Left kidney (tissue), 8 donors: ENCODE data around the gene APOL2. TPM values are rescaled to one million over a fixed set of nuclear protein-coding genes. Genes with fewer than 3 reads are reported as not detected.
"Not testable (repeated sequence)": the region's sequence is repeated elsewhere in the genome, so short reads cannot be mapped to it uniquely, and the experiment has no call there.

ENCODE experiments used
- DNase-seq: peaks from one replicate; pipeline ENCODE4 v3.0.0-alpha.2; 2013
- long read RNA-seq, 8 donors: transcript quantifications; one replicate each; lab custom pipeline, GENCODE V29; 2026
- polyA plus RNA-seq: library from polyadenylated mRNA; unstranded; fragments of 120-200 nt; gene quantifications from one replicate; pipeline ENCODE4 v1.2.1, GENCODE V29; 2013; ENCODE audit not compliant: insufficient read length

The APOL2 gene, protein sequence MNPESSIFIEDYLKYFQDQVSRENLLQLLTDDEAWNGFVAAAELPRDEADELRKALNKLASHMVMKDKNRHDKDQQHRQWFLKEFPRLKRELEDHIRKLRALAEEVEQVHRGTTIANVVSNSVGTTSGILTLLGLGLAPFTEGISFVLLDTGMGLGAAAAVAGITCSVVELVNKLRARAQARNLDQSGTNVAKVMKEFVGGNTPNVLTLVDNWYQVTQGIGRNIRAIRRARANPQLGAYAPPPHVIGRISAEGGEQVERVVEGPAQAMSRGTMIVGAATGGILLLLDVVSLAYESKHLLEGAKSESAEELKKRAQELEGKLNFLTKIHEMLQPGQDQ
- 35.1 TPM for polyA plus RNA-seq
- long read RNA-seq, donor 1, transcript APOL2-202 (5 exons, 2,551 nt): major isoform, 8 of 9 reads
- long read RNA-seq, donor 1, partial matches to known transcripts: 0 of 9 reads
- long read RNA-seq, donor 1, other reads (novel, unspliced or antisense): 0 of 9 reads
- long read RNA-seq, donor 2, partial matches to known transcripts: 0 of 4 reads
- long read RNA-seq, donor 2, other reads (novel, unspliced or antisense): 0 of 4 reads
- long read RNA-seq, donor 3, transcript APOL2-202 (5 exons, 2,551 nt): major isoform, 7 of 13 reads
- long read RNA-seq, donor 3, partial matches to known transcripts: 6 of 13 reads
- long read RNA-seq, donor 3, other reads (novel, unspliced or antisense): 0 of 13 reads
- long read RNA-seq, donor 4: 0 reads
- long read RNA-seq, donor 5, partial matches to known transcripts: 0 of 4 reads
- long read RNA-seq, donor 5, other reads (novel, unspliced or antisense): 0 of 4 reads
- long read RNA-seq, donor 6, partial matches to known transcripts: 0 of 5 reads
- long read RNA-seq, donor 6, other reads (novel, unspliced or antisense): 0 of 5 reads
- long read RNA-seq, donor 7, transcript APOL2-202 (5 exons, 2,551 nt): major isoform, 5 of 6 reads
- long read RNA-seq, donor 7, partial matches to known transcripts: 0 of 6 reads
- long read RNA-seq, donor 7, other reads (novel, unspliced or antisense): 0 of 6 reads
- long read RNA-seq, donor 8: 0 reads

DNA sequence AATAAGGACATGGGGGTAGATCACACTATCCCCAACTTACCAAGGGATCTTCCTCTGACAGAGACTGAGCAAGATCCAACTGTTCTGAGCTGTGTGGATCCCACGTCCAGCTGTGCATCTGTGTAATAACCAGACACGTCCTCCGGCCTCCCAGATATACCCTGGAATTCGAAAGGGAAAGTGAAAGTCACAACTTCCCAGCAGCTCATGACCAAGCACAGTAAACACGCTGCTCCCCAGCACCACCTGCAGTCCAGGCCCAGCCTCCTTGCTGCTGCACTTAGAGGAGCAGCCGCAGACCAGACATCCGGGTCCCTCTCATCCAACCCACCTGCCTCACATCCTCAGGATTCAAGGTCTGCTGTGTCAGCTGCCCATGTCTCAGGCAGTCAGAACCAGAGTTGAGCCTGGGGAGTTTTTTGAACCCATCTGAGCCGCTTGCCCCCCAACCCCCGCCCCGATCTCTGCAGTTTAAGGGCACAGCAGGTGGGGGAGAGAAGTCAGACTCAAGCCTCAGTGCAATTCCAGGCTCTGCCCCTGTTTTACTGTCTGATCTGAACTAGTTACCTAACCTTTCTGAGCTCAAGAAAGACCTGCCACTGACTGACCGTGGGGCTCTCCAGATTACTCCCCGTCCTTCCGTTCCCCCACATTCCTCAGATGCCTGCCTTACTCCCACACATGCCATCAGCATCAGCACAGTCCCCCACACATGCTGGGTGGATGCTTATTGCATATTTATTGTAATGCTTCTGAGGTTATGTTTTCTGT is at the start of gene APOL2:
Gene APOL2 (minus strand): TSS at position 127 of the 771 bp plus-strand sequence. CDS start 6,365 bp downstream, outside the sequence.
- DNase-seq: peak; percentile 89

DNA sequence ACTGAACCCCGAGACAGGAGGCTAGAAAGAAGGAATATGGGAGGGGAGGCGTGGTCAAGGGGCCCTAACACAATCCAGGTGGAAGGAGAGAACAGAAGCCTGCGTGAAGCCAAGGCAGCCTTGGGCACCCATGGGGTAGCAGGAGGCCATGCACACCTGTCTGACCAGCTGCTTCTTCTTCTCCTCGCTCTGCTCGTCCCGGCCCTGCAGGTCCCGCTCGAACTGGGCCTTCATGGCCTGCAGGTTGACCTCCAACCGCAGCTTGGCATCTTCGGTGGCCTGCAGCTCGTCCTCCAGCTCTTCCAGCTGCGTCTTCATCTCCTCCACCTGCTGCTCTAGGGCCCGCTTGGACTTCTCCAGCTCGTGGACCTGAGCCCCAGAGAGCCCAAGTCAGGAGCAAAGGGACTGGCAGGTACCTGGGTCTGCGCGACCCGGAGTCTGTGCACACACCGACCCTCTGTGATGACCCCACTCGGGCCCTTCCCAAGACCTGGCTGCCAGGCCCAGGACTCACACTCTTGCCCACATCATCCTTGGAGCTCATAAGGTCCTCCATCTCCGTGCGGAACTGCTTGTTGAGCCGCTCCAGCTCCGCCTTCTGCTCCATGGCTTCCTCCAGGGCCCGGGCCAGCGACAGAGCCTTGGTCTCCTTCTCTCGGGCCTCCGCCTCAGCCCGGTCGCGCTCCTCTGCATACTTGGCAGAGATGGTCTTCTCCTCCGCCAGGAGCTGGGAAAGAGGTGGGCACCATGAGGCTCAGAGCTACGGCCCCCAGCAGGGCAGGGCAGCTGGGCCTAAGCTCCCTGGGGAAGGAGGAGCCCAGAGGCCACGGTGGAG is 49.5 kb upstream of the APOL2 start:
- DNase-seq: no peak

DNA sequence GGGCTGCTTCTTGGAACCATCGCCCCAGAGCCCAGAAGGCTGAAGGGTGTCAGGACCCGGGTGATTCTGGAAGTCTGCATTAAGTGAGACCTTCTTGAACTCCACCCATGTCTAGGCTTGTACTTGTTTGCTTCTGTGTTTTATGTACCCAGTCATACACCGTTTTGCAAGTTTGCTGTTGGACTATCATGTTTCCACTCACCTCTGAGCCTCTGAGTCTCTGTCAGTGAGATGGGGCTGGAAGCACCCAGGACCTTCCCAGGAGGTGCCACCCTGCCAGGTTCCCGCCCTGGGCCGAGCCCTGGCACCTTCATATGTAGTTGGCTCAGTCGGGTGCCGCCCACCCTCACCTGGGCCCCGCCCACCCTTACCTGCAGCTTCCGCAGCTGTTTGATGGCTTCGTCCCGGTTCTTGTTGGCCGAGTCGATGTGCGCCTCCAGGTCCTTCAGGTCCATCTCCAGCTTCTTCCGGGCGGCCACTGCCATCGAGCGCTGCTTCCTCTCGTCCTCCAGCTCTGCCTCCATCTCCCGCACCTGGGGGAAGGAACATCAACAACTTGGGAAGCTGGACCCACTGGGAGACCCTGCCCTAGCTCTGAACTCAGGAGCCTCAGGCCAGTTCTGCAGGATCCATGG is 48.7 kb upstream of the APOL2 start:
- DNase-seq: no peak

DNA sequence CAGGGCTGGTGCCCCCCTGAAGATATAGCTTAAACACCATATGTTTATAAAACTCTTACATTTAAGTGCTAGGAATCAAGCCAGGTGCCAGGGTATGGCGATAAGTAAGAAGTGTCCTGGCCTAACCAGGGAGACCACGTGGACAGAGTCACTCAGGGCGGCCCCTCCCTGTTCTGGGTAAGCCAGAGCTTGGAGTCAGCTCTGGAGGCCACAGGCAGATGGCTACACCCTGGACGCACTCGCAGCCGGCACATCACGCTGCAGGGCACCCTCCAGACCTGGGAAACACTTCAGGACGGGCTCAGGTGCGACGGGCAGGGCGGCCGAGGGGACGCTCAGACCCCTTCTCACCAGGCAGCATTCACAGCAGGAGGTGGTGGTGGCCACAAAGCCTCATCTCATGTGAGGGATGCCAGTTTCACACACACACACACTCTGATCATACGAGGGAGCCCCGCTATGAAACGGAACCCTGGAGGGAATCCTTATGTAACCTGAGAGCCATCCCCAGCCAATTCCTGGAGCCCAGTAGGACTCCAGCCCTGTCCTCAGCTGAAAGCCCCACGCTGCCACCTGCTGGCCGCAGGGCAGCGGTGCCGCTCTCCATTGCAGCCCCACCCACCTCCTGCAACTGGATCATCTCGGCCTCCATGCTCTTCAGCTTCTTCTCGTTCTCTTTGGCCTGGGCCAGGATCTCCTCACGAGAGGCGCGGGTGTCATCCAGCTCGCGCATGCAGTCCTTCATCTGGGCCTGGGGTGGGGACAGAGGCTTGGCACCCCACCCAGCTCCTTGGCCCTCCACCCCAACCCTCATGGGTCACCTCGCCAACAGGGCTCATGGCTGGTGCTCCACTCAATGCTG is 47.0 kb upstream of the APOL2 start:
- DNase-seq: peak; percentile 55

DNA sequence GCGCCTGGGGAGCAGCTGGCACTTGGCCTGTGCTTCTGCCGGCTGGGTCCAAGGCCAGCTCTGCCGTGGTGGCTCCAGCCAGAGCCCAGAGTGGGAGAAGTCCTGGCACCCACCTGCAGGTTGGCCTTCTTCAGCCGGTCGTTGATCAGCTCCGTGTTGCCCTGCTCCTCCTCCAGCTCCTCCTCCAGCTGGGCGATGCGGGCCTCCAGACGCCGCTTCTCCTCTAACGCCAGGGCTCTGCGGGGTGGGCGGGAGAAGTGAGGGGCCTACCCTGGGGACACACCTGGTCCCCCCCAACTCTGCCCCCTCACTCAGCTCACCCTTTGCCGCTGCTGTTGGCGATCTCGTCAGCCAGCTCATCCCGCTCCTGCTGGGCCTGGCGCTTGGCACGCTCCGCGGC is 46.2 kb upstream of the APOL2 start:
- no peak for DNase-seq

DNA sequence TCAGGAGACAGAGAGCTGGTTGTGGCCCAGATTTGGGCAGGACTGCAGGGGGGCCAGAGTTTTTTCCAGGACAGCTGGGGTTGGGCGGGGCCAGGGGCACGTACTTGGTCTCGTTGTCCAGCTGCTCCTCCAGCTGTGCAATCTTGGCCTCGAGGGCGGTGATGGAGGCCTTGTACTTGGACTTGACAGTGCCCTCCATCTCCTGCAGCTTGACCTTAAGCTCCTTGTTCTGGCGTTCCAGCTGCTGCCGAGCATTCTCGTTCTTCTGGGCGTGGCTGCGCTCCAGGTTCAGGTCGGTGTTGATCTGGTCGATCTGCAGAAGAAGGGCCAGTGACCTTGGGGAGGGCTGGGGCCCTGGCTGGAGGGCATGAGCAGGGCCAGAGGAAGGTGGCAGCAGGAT is 45.7 kb upstream of the APOL2 start:
- DNase-seq: no peak

DNA sequence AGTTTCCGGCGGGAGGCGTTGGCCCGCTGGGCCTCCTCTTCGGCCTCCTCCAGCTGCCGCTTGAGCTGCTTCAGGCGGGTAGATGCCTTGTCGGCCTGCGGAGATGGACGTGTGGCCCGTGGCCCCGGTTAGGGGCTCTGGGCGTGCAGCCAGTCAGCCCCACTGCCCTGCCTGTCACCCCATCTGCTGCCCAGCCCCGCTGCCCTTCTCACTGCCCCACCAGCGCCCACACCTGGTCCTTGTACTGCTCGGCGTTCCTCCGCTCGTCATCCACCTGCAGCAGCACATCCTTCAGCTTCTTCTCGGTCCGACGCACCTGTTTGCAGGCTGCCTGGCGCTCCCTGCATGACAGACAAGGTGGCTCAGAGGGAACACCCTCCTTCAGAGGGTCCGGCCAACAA is 44.8 kb upstream of the APOL2 start:
- DNase-seq: no peak

DNA sequence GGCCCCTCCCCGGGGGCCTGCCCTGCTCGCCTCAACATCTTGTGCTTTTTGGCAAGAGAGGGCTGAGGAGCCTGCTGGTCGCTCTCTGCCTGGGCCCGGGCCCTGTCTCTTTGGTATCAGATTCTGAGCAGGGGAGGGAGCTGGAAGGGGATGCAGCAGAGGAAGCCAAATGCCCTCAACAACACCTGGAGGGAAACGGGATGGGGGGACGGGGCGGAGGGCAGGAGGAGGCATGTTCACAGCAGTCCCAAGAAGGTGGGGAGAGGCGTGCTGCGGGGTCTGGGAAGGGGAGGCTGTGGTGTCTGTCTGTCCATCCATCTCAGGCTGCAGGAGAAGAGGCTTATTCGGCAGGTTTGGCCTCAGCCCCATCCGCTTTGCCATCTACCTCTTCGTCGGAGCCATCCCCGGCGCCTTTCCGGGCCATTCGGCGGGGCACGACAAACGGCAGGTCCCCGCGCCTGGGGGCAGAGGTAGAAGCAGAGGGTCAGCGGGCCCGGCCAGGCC is 43.1 kb upstream of the APOL2 start:
- DNase-seq: no peak

DNA sequence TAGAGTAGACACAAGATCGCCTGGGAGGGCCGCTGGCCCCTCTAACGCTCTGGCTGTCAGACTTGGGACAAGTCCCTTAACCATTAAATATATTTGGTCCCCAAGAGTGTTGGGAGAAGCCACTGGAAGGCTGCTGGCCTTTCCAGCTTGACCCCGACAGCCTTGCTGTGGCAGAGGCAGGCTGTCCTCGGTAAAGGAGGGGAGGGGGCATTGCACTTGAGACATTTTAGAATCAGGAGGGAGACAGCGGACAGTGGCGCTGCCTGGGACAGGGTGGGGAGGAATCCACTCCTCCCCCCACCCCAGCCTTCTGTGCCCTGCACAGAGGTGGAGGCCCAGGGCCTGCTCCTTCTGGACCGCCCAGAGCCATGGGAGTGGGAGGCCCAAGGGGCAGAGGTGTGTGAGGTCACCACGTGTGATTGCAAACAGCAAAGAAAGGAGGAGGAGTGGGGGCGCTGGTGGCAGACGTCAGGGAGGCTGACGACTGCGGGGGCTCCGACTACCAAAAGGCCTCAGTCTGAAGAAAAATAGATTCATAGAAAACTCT is 42.5 kb upstream of the APOL2 start:
- no peak for DNase-seq

DNA sequence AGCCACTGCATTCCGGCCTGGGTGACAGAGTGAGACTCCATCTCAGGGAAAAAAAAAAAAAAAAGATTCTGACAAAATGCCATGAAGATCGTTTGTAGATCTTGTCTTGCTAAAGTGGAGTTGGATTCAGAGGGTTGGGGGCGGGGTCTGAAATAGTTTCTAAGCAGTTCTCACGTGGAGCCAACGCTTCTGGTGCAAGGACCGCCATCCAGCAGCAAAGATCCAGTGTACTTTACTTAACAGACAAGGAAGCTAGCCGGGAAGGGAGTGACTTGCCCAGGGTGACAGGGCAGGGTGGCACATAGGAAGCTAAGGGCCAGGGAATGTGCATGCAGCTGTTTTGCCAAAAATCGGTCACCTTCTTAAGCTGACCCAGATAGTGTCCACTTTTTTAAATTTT is 41.1 kb upstream of the APOL2 start:
- DNase-seq: no peak

DNA sequence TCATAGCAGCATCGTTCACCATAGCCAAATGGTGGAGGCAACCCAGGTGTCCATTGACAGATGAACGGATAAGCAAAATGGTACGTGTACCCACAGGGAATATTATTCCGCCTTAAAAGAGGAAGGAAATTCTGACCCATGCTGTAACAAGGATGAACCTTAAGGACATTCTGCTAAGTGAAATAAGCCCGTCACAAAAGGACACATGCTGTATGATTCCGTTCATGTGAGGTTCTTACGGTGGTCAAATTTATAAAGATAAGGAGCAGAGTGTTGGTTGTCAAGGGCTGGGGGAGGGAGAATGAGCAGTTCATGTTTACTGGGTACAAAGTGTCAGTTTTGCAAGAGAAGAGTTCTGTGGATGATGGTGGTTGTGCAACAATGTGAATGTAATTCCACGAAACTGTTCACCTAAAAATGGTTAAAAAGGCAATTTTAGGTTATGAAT is 39.9 kb upstream of the APOL2 start:
- DNase-seq: no peak

DNA sequence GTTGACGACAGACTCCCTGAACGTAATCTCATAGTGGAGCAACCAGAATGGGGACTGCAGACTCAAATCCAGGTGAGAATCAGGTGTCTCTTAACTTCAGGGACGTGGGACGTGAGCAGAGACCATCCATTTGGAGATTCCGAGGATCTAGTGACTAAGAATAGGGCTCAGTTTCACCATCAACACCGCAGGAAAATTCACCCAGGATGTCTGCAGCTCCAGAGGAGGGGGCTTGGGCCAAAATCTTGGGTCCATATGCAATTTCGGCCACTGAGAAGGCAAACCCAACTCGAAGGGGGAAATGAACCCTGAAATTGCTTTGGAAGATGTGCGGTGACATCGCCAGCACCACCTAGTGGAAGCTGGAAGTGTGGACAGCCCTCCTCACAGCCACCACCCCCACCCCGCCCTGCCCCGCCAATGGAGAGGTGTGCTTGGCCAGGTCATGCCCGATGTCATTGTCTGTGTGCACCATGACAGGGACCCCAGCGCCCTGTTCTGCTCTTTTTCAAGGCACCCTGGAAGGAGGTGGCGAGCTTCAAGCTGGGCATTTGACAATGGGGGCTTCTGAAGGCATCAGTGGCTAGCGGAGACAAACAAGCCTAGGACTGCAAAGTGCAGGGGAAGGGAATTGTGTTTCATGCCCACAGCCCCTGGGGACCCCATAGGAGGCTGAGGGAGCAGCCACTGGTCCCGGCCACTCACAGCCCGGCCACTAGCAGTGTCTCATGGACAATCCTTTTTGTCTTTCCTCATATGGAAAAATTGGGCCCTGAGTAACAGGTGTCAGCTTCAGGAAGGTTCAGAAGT is 38.4 kb upstream of the APOL2 start:
- DNase-seq: no peak

DNA sequence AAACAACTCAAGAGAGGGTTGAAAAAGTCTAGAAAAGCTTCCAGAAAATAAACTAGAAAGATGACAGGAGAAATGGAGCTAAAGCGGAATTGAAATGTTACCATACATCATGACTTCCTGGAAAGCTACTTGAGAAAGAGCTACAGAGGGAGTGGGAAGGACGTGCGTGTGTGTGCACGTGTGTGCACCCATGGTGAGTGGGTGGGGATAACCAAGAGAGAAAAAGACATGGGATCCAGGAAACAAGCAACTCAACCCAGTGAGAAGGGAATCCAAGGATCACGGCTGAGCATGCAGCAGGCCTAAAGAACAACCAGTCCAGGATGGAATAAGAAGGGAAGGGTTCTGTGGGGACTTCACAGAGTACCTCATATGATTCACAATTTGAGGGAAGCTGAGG is 35.2 kb upstream of the APOL2 start:
- DNase-seq: no peak

DNA sequence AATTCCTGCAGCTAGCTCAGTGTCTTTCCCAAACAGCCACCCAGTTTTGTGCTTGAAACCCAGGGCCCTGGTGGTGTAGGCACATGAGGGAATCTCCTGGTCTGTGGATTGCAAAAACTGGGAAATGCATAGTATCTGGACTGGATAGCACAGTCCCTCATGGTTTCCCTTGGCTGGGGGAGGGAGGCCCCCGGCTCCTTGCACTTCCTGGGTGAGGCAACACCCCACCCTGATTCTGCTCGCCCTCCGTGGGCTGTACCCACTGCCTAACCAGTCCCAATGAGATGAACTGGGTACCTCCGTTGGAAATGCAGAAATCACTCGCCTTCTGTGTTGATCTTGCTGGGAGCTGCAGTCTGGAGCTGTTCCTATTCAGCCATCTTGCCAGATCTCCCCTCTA is 32.6 kb upstream of the APOL2 start:
- DNase-seq: not testable (repeated sequence)

DNA sequence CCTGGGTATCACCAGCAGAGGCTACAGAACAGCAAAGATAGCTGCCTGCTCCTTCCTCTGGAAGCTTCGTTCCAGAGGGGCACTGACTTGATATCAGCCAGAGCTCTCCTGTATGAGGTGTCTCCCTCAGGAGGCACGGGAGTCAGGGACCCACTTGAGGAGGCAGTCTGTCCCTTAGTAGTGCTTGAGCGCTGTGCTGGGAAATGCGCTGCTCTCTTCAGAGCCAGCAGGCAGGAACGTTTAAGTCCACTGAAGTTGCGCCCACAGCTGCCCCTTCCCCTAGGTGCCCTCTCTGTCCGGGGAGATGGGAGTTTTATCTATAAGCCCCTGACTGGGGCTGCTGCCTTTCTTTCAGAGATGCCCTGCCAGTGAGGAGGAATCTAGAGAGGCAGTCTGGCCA is 31.9 kb upstream of the APOL2 start:
- not testable (repeated sequence) for DNase-seq

DNA sequence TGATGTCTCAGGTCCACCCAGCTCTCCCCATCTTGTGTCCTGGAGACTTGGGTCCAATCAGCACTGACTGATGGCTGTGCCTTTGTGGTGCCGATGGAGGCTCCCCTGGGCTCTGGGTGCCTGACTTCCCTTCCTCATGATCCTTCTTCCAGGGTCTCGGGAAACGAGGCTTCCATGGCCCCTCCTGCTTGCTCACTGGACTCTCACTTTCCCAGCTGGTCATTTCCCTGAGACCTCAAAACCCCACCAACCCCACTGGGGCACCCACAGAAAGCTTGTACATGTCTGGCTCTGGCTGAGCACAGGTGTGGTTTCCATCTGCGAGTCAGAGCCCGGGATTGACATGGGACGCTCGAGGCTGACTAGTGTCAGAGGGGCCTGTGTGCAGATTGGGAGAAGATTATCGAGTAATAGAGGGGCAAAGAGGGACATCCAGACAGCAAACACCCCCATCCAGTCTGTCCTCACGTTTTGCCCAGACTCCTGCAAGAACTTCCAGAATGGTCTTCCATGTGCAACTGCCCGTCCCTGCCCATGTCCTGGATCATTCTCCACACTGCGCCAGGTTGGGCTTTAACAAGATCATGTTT is 28.7 kb upstream of the APOL2 start:
- no peak for DNase-seq

DNA sequence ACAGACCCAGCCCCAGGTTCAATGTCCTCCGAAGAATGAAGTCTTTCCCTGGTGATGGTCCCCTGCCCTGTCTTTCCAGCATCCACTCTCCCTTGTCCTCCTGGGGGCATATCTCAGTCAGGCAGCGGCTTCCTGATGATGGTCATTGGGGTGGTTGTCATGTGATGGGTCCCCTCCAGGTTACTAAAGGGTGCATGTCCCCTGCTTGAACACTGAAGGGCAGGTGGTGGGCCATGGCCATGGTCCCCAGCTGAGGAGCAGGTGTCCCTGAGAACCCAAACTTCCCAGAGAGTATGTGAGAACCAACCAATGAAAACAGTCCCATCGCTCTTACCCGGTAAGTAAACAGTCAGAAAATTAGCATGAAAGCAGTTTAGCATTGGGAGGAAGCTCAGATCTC is 27.7 kb upstream of the APOL2 start:
- no peak for DNase-seq
